HepG2 (cell line): Measurements from ENCODE around the gene EMID1. TPM values are rescaled to one million over a fixed set of nuclear protein-coding genes. Genes with fewer than 3 reads are reported as not detected.
A peak's percentile ranks its signal among the peaks of the same experiment; 100 is the strongest.

Experiments used
- GABPB1 ChIP-seq: IDR thresholded peaks from 2 replicates; pipeline ENCODE4 v1.6.1; 2016; ENCODE audit warnings: mild to moderate bottlenecking, missing genetic modification reagents, moderate library complexity, missing compliant biosample characterization
- HNF4G ChIP-seq, 2 experiments: sonication (generic) in 1 of 2; formaldehyde crosslinking in 1 of 2; IDR thresholded peaks; 2 replicates each; pipeline versions ENCODE4 v1.4.0 to v1.6.1; 2011 to 2020; ENCODE audit warnings: borderline replicate concordance in 2 of 2, low read depth in 2 of 2, mild to moderate bottlenecking in 2 of 2, low read length in 1 of 2, missing genetic modification reagents in 1 of 2, moderate library complexity in 1 of 2
- MAZ ChIP-seq, 2 experiments: sonication (generic) in 1 of 2; formaldehyde crosslinking in 1 of 2; IDR thresholded peaks; 2 replicates each; pipeline versions ENCODE4 v1.5.0 to v1.6.1; 2012 to 2020; ENCODE audit warnings: low read depth in 2 of 2, mild to moderate bottlenecking in 2 of 2, borderline replicate concordance in 1 of 2, improper control_type of control experiment in 1 of 2, low read length in 1 of 2, missing genetic modification reagents in 1 of 2, moderate library complexity in 1 of 2
- MNT ChIP-seq: fragments of 450-650 bp; IDR thresholded peaks from 2 replicates; pipeline ENCODE4 v1.6.1; 2016
- POLR2G ChIP-seq: fragments of 200-400 bp; formaldehyde crosslinking; IDR thresholded peaks from 2 replicates; pipeline ENCODE4 v1.6.1; 2018; ENCODE audit warnings: mild to moderate bottlenecking, low read depth, low read length, moderate library complexity
- RBAK ChIP-seq: sonication (generic); formaldehyde crosslinking; IDR thresholded peaks from 2 replicates; pipeline ENCODE4 v1.5.1; 2020; ENCODE audit warnings: mild to moderate bottlenecking, missing genetic modification reagents
- ZMYM3 ChIP-seq: sonication (generic); formaldehyde crosslinking; IDR thresholded peaks from 2 replicates; pipeline ENCODE4 v1.5.1; 2020; ENCODE audit warnings: mild to moderate bottlenecking, missing genetic modification reagents
- ZNF687 ChIP-seq: sonication (generic); formaldehyde crosslinking; IDR thresholded peaks from 2 replicates; pipeline ENCODE4 v1.5.1; 2020; ENCODE audit warnings: mild to moderate bottlenecking, missing genetic modification reagents, moderate library complexity
- ZNF713 ChIP-seq: sonication (generic); formaldehyde crosslinking; IDR thresholded peaks from 2 replicates; pipeline ENCODE4 v1.4.0; 2020; ENCODE audit warnings: mild to moderate bottlenecking, missing genetic modification reagents
- ZNF788 ChIP-seq: sonication (generic); formaldehyde crosslinking; IDR thresholded peaks from 2 replicates; pipeline ENCODE4 v1.5.0; 2020; ENCODE audit warnings: mild to moderate bottlenecking, missing genetic modification reagents, borderline replicate concordance
- ZSCAN30 ChIP-seq: sonication (generic); formaldehyde crosslinking; IDR thresholded peaks from 2 replicates; pipeline ENCODE4 v1.5.0; 2020; ENCODE audit warnings: mild to moderate bottlenecking, missing genetic modification reagents
- polyA plus RNA-seq, 8 experiments: library from polyadenylated mRNA; depleted of rRNA in 3 of 8; stranded (reverse) in 7 of 8; unstranded in 1 of 8; fragments of >200 nt; fragmentation: Illumina TruSeq in 4 of 8; extraction: Trizol in 4 of 8; gene quantifications; 2 replicates each; pipeline versions ENCODE4 v1.2.1 to v1.2.3, GENCODE V29; 2011 to 2016; ENCODE audit warnings: low read depth in 4 of 8, missing spikeins in 1 of 8, mixed read lengths in 1 of 8; ENCODE audit not compliant: insufficient read depth in 1 of 8
- total RNA-seq, 5 experiments: library from RNA; depleted of rRNA; stranded (reverse); fragments of >200 nt; fragmentation: Illumina TruSeq; extraction: Trizol; gene quantifications; 2 replicates each; pipeline ENCODE4 v1.2.3, GENCODE V29; 2016; ENCODE audit warnings: low read depth in 1 of 5

EMID1 gene
- total and polyA plus RNA-seq, 2 of the 13 experiments (the other 11 are each of a cell fraction or from before 2014, with no cell fraction given): 0.45 to 0.82 TPM

GRCh38 chr22:29306835-29307595 lies 101.3 kb downstream of the EMID1 start (continued):
- no peak for TF ChIP-seq RBAK (CRISPR knock-in tag)
- TF ChIP-seq ZNF713 (CRISPR knock-in tag): no peak
- 0 out of 2 replicates have a peak, but pooled peaks have one; percentile 38 for TF ChIP-seq POLR2G
- TF ChIP-seq ZSCAN30: no peak
- peak; percentile 77 for TF ChIP-seq MAZ (IDR thresholded peaks at IDR 0.05; ENCODE audit: borderline replicate concordance, low read depth, low read length)
- 0 out of 2 replicates have a peak, but pooled peaks have one; percentile 55 for TF ChIP-seq MAZ (CRISPR knock-in tag; IDR thresholded peaks at IDR 0.05; ENCODE audit: low read depth)
- TF ChIP-seq MNT: no peak
- peak; percentile 76 for TF ChIP-seq ZMYM3 (CRISPR knock-in tag)
- TF ChIP-seq ZNF788 (CRISPR knock-in tag): 0 out of 2 replicates have a peak, but pooled peaks have one; percentile 2
- TF ChIP-seq ZNF687 (CRISPR knock-in tag): peak; percentile 7; the same call in 1 of the 2 replicates
- TF ChIP-seq HNF4G (IDR thresholded peaks at IDR 0.05; ENCODE audit: borderline replicate concordance, low read depth, low read length): 0 out of 2 replicates have a peak, but pooled peaks have one; percentile 52
- TF ChIP-seq HNF4G (CRISPR knock-in tag; IDR thresholded peaks at IDR 0.05; ENCODE audit: borderline replicate concordance, low read depth): no peak
- peak; percentile 23; the same call in 1 of the 2 replicates for TF ChIP-seq GABPB1 (CRISPR knock-in tag)
